ENCODE measurements around the gene WDR43. TPM values are rescaled to one million over a fixed set of nuclear protein-coding genes. Genes with fewer than 3 reads are reported as not detected.

Gene WDR43
- polyA plus RNA-seq, 4 donors: 39.3 to 51.5 (median 50.1) TPM

- no peak for DNase-seq (ENCODE audit: low read depth in 4 of 4, low spot score in 3 of 4)
Observed at GRCh38 chr2:28908172-28908571, 13.7 kb downstream of the WDR43 start.

- DNase-seq (ENCODE audit: low read depth in 4 of 4, low spot score in 3 of 4): no peak
Observed at GRCh38 chr2:28909655-28910353, 15.3 kb downstream of the WDR43 start.

- no peak for DNase-seq (ENCODE audit: low read depth in 4 of 4, low spot score in 3 of 4)
Observed at GRCh38 chr2:28915939-28916338, 21.5 kb downstream of the WDR43 start.

GRCh38 chr2:28926847-28927246 is 32.4 kb downstream of the WDR43 start:
- DNase-seq (ENCODE audit: low read depth in 4 of 4, low spot score in 3 of 4): no peak

GRCh38 chr2:28927469-28927868 is 33.0 kb downstream of the WDR43 start:
- no peak for DNase-seq (ENCODE audit: low read depth in 4 of 4, low spot score in 3 of 4)

GRCh38 chr2:28927878-28928277 is 33.4 kb downstream of the WDR43 start:
- no peak for DNase-seq (ENCODE audit: low read depth in 4 of 4, low spot score in 3 of 4)

- no peak for DNase-seq (ENCODE audit: low read depth in 4 of 4, low spot score in 3 of 4)
Observed at GRCh38 chr2:28929581-28929980, 35.1 kb downstream of the WDR43 start.

- DNase-seq (ENCODE audit: low read depth in 4 of 4, low spot score in 3 of 4): no peak
Observed at GRCh38 chr2:28930205-28930604, 35.7 kb downstream of the WDR43 start.

- DNase-seq (ENCODE audit: low read depth in 4 of 4, low spot score in 3 of 4): no peak
Observed at GRCh38 chr2:28934769-28935168, 40.3 kb downstream of the WDR43 start.

GRCh38 chr2:28941008-28941407 is 46.5 kb downstream of the WDR43 start:
- DNase-seq (ENCODE audit: low read depth in 4 of 4, low spot score in 3 of 4): no peak

- DNase-seq (ENCODE audit: low read depth in 4 of 4, low spot score in 3 of 4): no peak
Observed at GRCh38 chr2:28944535-28945248, 50.2 kb downstream of the WDR43 start.

- no peak for DNase-seq (ENCODE audit: low read depth in 4 of 4, low spot score in 3 of 4)
Observed at GRCh38 chr2:28948160-28948559, 53.7 kb downstream of the WDR43 start.

GRCh38 chr2:28949190-28949589 is 54.7 kb downstream of the WDR43 start:
- DNase-seq (ENCODE audit: low read depth in 4 of 4, low spot score in 3 of 4): no peak

- no peak for DNase-seq (ENCODE audit: low read depth in 4 of 4, low spot score in 3 of 4)
Observed at GRCh38 chr2:28949617-28950305, 55.3 kb downstream of the WDR43 start.

GRCh38 chr2:28950941-28951630 is 56.6 kb downstream of the WDR43 start:
- no peak for DNase-seq (ENCODE audit: low read depth in 4 of 4, low spot score in 3 of 4)

- DNase-seq (ENCODE audit: low read depth in 4 of 4, low spot score in 3 of 4): no peak
Observed at GRCh38 chr2:28951910-28952835, 57.7 kb downstream of the WDR43 start.

GRCh38 chr2:28952836-28953211 is 58.4 kb downstream of the WDR43 start:
- no peak for DNase-seq (ENCODE audit: low read depth in 4 of 4, low spot score in 3 of 4)

GRCh38 chr2:28955467-28955866 is 61.0 kb downstream of the WDR43 start:
- no peak for DNase-seq (ENCODE audit: low read depth in 4 of 4, low spot score in 3 of 4)

GRCh38 chr2:28956415-28956826 is 62.0 kb downstream of the WDR43 start:
- no peak for DNase-seq (ENCODE audit: low read depth in 4 of 4, low spot score in 3 of 4)

- no peak for DNase-seq (ENCODE audit: low read depth in 4 of 4, low spot score in 3 of 4)
Observed at GRCh38 chr2:28956890-28957289, 62.4 kb downstream of the WDR43 start.

Measured in right renal pelvis (tissue), 4 donors.